Left lung (tissue), 10 donors: Measurements from ENCODE around the gene NDUFB6. TPM values are rescaled to one million over a fixed set of nuclear protein-coding genes. Genes with fewer than 3 reads are reported as not detected.

ENCODE experiments used
- ATAC-seq: fragments of 200-7000 bp; cut with Tn5 transposase; one replicate; pipeline ENCODE4 v1.9.1; 2020; ENCODE audit warnings: moderate library complexity
- DNase-seq, 4 donors: peaks; one replicate each; pipeline ENCODE4 v3.0.0-alpha.2; 2013 to 2020
- H3K27ac ChIP-seq, 2 donors: fragments of 200-600 bp; sonication (generic) in 1 of 2; one replicate each; pipeline versions ENCODE4 v1.5.0 to v1.8.0; 2020 to 2021
- H3K27me3 ChIP-seq, 2 donors: fragments of 200-600 bp; sonication (generic) in 1 of 2; one replicate each; pipeline versions ENCODE4 v1.5.0 to v1.8.0; 2020 to 2021
- H3K36me3 ChIP-seq, 2 donors: fragments of 200-600 bp; sonication (generic) in 1 of 2; one replicate each; pipeline versions ENCODE4 v1.5.0 to v1.8.0; 2020 to 2021
- H3K4me1 ChIP-seq, 2 donors: fragments of 200-600 bp; one replicate each; pipeline ENCODE4 v1.8.0; 2021
- H3K4me3 ChIP-seq, 2 donors: fragments of 200-600 bp; sonication (generic) in 1 of 2; one replicate each; pipeline versions ENCODE4 v1.5.0 to v1.8.0; 2020 to 2021; ENCODE audit warnings: mild to moderate bottlenecking in 1 of 2
- H3K9me3 ChIP-seq, 2 donors: fragments of 200-600 bp; sonication (generic) in 1 of 2; one replicate each; pipeline versions ENCODE4 v1.5.0 to v1.8.0; 2020 to 2021
- CTCF ChIP-seq, 2 donors: fragments of 200-600 bp; sonication (generic) in 1 of 2; IDR thresholded peaks; one replicate each; pipeline versions ENCODE4 v1.5.0 to v1.8.0; 2021; ENCODE audit warnings: antibody characterized with exemption in 2 of 2
- intact Hi-C, 2 donors: fragments of 100-400 bp; cut with DNase I; formaldehyde crosslinking; loops; one replicate each; pipeline versions ENCODE4 v1.11.2 to v1.14.2; 2022
- polyA plus RNA-seq, 6 donors: library from polyadenylated mRNA; unstranded; fragments of 120-200 nt; gene quantifications; one replicate each; pipeline ENCODE4 v1.2.1, GENCODE V29; 2013; ENCODE audit not compliant: insufficient read length in 6 of 6
- total RNA-seq, 2 donors: library from RNA; stranded (reverse); fragmentation: NEBNext Ultra II Directional; extraction: Animal tissue kit (Norgen Biotek cat#: 25700); gene quantifications; one replicate each; pipeline ENCODE4 v1.2.1, GENCODE V29; 2021
- donor health status: DM: no; HTN: yes; CAD: no.
- donor health status: DM: no; HTN: no; CAD: no.

Gene NDUFB6
- total and polyA plus RNA-seq, 8 donors, result 44.1 to 61.0 (median 52.0) TPM

- TF ChIP-seq CTCF (IDR thresholded peaks at IDR 0.05), result no peak
- H3K4me1 ChIP-seq, result no peaks in the 10 kb centered on the region
- no peak for ATAC-seq
Observed at GRCh38 chr9:32533816-32534215, 39.1 kb downstream of the NDUFB6 start.

GRCh38 chr9:32533336-32533735, 39.6 kb downstream of the NDUFB6 start:
- DNase-seq (no peak), ATAC-seq (no peak)
- Histone ChIP-seq H3K9me3 (no peaks in the 10 kb centered on the region), H3K4me3 (no peak overlapping the region), H3K27ac (no peak overlapping the region), H3K36me3 (peaks cover 0 to 6% of the 10 kb centered on the region in 2 donors), H3K27me3 (no peaks in the 10 kb centered on the region), H3K4me1 (no peaks in the 10 kb centered on the region)
- no peak for TF ChIP-seq CTCF (IDR thresholded peaks at IDR 0.05)
- intact Hi-C loops, result loop anchor here in 1 of 2 donors (10.0 kb wide), 1 partner anchor 159 kb away; no protein-coding TSS in a partner anchor

More at GRCh38 chr9:32533816-32534215, 39.1 kb downstream of the NDUFB6 start:
- Histone ChIP-seq H3K9me3 (no peaks in the 10 kb centered on the region), H3K27me3 (no peaks in the 10 kb centered on the region), H3K27ac (no peak overlapping the region), H3K36me3 (peaks cover 0 to 6% of the 10 kb centered on the region in 2 donors), H3K4me3 (no peak overlapping the region)
- DNase-seq, result no peak
- intact Hi-C loops, result loop anchor here in 1 of 2 donors (10.0 kb wide), 1 partner anchor 159 kb away; no protein-coding TSS in a partner anchor

- TF ChIP-seq CTCF (IDR thresholded peaks at IDR 0.05), result no peak
- no peaks in the 10 kb centered on the region for H3K9me3 ChIP-seq
- H3K27ac ChIP-seq, result peak overlapping the region; percentile 86 to 87
- intact Hi-C loops, result no loop called here
- H3K27me3 ChIP-seq, result no peaks in the 10 kb centered on the region
- H3K36me3 ChIP-seq, result no peaks in the 10 kb centered on the region
- H3K4me1 ChIP-seq, result peaks cover 0 to 31% of the 10 kb centered on the region in 2 donors
- H3K4me3 ChIP-seq, result peak overlapping the region; percentile 66 to 79
- DNase-seq, result no peak
- ATAC-seq, result no peak
Observed at GRCh38 chr9:32526707-32527048, 46.3 kb downstream of the NDUFB6 start.

GRCh38 chr9:32526041-32526706, 46.8 kb downstream of the NDUFB6 start, which contains the start of gene RIGI:
TSS of gene RIGI (minus strand) at chr9:32526196. CDS start at chr9:32526166, 30 bp downstream.
- Histone ChIP-seq H3K27ac (peak within 1 kb of the TSS; percentile 86 to 87), H3K4me1 (peaks cover 0 to 31% of the 10 kb centered on the region in 2 donors), H3K4me3 (peak within 1 kb of the TSS; percentile 66 to 79), H3K36me3 (no peaks in the 10 kb centered on the region), H3K27me3 (no peaks in the 10 kb centered on the region), H3K9me3 (no peaks in the 10 kb centered on the region)
- TF ChIP-seq CTCF (IDR thresholded peaks at IDR 0.05), result peak; percentile 29 to 40
- intact Hi-C loops, result no loop called here
- DNase-seq, result peak; percentile 90 to 97 (median 95)
- peak; percentile 96 for ATAC-seq

- H3K4me3 ChIP-seq, result peak overlapping the region; percentile 66 to 79
- peak in 1 of 4 donors; percentile 8 for DNase-seq
- no peaks in the 10 kb centered on the region for H3K36me3 ChIP-seq
- ATAC-seq, result peak; percentile 5
- peak overlapping the region; percentile 86 to 87 for H3K27ac ChIP-seq
- H3K4me1 ChIP-seq, result peaks cover 0 to 31% of the 10 kb centered on the region in 2 donors
- no peak for TF ChIP-seq CTCF (IDR thresholded peaks at IDR 0.05)
- intact Hi-C loops, result no loop called here
- no peaks in the 10 kb centered on the region for H3K9me3 ChIP-seq
- H3K27me3 ChIP-seq, result no peaks in the 10 kb centered on the region
Observed at GRCh38 chr9:32525709-32526030, 47.3 kb downstream of the NDUFB6 start.
